Cerebellar nuclear complex (tissue), 1 donor: ENCODE measurements around the gene USH1C.

ENCODE experiments used
- DNase-seq, 2 experiments: peaks; one replicate each; lab custom pipeline; 2025; lab: John Stamatoyannopoulos, UW

Gene USH1C

DNA sequence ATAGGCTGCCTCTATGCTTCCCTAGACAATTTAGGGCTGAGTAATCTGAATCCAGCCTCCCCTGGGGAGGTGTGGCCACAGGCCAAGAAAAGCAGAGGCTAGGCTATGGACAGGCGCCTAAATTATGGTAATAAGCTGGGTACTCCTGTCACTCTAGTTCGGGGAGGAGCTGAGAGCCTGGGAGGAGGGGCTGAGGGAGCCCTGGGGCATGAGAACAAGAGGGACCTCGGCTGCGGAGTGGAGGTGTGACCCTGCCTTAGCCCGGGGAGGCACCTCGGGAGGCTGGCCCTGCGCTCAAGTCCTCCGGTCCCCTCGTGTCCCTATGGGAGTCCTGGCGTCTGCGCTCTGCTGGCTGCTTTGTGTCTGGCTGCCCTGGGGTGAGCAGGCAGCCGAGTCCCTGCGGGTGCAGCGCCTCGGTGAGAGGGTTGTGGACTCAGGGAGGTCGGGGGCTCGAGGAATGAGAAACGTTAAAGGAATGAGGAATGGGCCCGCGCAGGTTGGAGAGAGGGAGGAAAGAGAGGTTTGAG is 2.9 kb upstream of the USH1C start, which contains the start of gene OTOG:
TSS of gene OTOG (plus strand) at position 209 of the 527 bp plus-strand sequence. CDS start at position 323, 114 bp downstream.
- no peak for DNase-seq

DNA sequence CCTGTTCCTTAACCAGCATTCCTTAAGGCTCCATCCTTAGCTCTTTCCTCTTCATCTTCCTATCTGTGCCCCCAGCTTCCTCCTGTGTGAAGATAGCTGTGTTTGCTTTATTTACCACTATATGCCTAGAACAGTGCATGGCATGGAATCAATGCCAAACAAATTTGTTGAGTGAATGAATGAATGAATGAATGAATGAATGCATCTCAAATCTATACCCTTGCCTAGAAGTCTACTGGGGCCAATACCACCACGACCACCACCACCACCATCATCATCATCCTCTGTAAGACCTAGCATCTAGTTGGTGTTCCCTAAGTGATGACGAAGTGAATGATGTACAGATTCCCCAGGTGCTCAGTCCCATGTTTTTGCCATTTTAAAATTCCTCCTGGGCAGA is 2.0 kb upstream of the USH1C start:
- no peak for DNase-seq

DNA sequence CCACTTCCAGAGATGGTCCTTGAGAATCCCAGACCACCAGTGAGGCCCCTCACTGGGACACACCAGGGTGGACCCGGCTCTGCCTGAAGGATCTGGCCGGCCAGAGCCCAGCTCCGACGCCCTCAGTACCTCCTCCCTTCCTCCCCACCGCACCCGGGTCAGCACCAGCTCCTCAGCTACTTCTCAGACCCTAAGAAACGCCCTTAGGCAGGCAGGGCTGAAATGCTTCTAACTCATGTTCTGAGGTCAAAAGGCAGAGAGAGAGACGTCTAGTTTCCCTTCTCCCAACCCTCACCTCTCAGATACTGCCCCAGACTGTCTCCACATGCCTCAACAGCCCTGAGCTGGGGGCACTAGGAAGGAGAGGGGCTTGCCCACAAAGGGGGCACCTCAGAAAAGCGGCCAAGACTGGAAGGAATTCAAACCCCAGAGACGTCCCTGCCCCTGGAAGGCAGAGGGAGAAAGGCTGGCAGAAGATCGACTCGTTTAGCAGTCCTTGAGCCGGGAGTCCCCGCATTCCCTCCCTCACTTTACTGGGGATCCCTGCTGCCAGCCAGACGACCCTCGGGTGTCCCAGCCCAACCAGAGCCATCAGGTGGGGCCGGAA is 539 bp downstream of the USH1C start:
- DNase-seq, result no peak

DNA sequence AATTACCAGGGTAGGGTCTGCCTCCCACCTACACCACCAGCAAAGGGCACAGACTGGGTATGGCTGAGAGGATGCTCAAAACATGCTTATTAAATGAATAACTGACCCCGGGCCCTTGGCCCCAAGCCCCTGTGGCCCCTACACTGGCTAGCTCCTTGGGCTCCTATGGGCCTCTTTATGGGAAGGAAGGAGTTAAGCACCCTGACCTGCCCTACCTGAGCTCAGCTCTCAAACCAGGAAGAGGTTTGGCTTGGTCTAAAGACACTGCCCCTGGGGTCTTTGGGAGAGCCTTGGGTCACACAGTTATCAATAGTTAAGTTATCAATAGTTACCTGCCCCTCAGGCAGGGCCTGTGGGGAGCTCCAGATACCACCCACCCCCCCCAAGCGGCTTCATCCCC is 1.2 kb downstream of the USH1C start:
- DNase-seq, result no peak

DNA sequence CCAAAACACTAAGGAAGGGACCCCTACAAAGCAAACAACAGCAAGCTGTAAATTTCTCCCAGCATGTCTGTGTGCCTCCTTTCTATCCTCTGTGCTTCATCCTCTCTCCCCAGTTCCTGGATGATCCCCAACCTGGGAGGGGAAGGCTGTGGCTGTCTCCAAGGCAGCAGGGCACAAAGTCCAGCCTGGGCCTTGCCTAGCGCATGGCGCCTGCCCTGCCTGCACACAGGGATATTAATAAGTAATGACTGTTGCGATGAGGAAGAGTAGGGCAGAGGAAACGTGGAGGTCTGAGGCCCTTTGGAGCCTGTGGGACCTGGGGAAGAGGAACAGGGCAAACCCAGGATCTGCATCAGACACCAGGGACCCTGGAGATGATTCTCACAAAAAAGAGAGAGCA is 2.0 kb downstream of the USH1C start:
- no peak for DNase-seq

- no peak for DNase-seq
Measured at GRCh38 chr11:17541330-17541885, 2.8 kb downstream of the USH1C start.

DNA sequence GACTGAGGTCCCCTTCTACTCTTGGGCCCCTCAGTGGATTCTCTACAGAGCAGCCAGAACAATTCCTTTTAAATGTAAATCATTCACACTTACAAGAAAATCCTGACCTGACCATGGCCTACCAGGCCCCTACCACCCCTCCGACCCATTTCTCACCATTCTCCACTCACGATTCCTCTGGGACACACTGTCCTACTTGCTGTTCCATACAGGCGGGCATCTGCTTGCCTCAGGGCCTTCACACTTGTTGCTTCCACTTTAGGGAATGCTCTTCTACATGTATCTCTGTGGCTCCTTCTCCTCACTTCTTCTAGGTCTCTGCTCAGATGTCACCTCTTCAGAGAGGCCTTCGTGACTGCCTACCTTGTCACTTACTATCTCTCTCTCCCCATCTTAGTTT is 3.4 kb downstream of the USH1C start:
- DNase-seq, result no peak

- no peak for DNase-seq
Measured at GRCh38 chr11:17538731-17539130, 5.5 kb downstream of the USH1C start.

GRCh38 chr11:17538054-17538453 is 6.2 kb downstream of the USH1C start:
- DNase-seq, result no peak

DNA sequence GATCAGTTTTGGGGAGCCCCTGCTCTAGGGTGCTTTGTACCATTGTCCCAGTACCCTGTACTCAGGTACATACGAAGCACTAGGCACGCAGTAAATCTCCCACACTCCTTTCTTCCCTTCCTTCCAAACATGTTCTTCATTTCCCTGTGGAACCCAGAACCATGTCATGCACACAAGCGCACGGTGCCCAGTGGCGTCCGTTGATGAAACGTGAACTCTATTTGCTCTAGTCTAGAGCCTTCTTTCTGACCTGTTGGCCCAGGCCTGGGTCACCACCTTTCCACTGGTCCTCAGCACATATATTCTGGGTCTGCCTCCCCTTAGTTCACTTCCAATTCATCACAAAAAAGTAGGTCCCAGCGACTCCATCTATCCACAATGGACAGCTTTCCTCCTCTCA is 7.0 kb downstream of the USH1C start:
- no peak for DNase-seq

- DNase-seq, result no peak
Measured at GRCh38 chr11:17535488-17535887, 8.7 kb downstream of the USH1C start.

DNA sequence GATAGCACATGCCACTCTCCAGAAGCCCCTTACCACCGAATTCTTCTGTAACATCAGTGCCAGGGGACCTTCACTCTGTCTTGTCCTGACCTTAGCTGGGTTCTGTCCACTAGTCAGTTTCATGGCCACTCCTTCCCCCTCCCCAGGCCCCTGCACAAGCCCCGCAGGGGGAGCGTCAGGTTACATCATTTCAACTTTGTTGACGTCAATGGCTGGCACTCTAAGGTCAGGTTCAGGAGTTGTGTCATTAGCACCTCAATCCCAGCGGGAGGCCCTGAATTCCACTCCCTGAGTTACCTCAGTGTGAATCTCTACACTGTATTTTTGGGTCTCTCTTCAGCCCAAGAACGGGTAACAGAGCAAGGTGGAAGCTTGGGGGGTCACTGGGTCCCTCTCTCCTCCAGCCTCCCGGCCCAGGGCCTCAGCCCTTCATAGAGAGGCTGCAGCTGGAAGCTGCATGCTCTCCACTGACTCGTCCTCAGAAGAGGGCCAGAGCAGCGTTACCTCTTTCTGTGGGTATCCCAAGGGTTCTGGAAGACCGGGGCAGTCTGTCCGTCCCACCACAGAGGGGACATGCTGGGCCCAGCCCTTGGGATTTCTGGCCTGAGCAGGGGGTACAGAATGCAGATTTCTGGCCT is 10.3 kb downstream of the USH1C start:
- no peak for DNase-seq

GRCh38 chr11:17533341-17533740 is 10.9 kb downstream of the USH1C start:
- no peak for DNase-seq

DNA sequence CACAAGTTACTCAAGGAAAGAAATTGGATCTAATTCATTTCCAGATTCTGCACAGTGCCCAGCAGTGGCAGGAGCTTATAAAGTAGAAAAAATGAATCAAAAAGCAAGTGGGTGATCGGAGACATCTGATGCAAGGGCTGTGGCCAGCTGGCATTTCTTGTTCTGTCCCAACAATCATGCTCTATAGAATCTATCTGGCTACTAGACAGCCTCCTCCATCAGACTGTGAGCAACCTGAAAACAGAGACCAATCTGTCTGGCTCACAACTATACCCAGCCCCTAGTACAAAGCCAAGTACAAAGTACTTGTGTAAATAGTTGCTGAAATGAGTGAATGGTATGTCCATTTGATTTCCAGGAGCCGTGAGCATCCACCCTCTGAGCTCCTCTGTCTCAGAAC is 11.4 kb downstream of the USH1C start:
- DNase-seq, result no peak

DNA sequence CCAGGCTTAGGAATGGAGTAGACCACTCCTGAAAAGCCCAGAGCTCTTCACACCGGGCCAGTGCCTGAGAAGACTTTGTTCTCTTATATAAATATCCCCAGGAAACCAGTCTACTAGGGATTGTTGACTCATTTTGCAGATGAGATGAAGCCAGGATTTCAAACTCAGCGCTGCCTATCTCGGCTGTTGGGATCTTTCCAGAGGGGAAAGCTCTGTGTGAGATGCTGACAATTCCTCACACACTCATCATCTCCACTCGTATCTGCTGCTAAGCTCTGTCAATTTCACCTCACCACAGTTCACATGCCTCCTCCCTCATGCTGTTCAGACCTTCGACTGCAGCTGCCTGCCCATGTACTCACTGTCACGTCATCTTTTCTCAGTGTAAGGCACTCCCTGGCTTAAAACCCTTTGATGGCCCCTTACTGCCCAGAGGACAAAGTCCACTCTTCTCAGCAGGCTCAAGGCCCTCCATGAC is 12.5 kb downstream of the USH1C start:
- no peak for DNase-seq

DNA sequence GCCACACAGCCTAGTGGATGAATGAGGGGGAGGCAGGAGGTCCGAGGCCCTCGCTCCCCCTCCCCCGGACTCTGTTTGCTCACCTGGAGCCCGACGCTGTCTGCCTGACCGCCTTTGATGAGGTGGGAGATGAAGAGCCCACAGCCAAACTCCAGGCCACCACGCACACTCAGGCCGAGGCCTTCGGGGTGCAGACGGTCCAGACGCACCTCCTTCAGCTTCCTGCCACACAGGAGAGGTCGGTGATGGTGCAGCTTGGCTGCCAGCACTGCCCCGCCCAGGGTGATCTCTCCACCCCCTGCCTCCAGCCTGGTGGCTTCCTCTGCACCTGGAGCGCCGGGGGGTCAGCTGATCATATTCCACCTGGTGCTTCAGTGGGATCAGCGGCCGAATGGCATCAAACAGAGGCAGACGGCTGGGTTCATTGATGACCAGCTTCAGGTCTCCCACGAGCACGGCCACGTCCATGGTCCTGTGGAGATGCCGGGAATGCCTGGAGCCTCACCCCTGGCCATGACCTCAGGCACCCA is 13.1 kb downstream of the USH1C start:
- no peak for DNase-seq

GRCh38 chr11:17529844-17530185 is 14.4 kb downstream of the USH1C start:
- DNase-seq, result no peak

- DNase-seq, result no peak
Measured at GRCh38 chr11:17528906-17529843, 15.0 kb downstream of the USH1C start.

DNA sequence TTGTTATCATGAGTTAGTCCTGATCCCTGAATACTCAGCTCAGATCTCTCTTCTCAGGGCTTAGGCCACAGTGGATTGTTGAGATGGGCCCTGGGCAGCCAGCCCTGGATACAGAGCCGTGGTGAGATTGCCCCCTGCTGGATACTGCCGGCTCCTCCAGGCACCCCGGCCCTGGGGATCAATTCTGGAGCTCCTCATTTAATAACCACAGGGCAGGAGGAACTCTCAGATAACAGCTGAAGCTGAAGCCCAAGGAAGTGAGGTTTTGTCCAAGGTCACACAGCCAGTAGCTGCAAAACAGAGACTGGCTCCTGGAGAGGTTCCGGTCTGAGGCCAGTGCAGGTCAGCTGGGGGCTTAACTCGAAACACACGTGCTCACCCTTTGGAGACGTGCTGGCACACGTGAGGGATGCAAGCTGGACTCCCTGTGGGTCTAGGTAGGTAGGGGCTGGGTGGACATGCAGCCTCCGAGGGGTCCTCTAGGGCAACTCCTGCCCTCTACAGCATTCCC is 16.0 kb downstream of the USH1C start:
- DNase-seq, result no peak

GRCh38 chr11:17527628-17527995 is 16.6 kb downstream of the USH1C start:
- DNase-seq, result no peak

GRCh38 chr11:17526931-17527627 is 17.1 kb downstream of the USH1C start:
- no peak for DNase-seq
